Left cardiac atrium (tissue), 4 donors: Measurements from ENCODE around the gene ZBTB46. TPM values are rescaled to one million over a fixed set of nuclear protein-coding genes. Genes with fewer than 3 reads are reported as not detected.

ENCODE experiments used
- ATAC-seq, 2 donors: fragments of 200-7000 bp; cut with Tn5 transposase; one replicate each; pipeline ENCODE4 v1.9.1; 2020; ENCODE audit warnings: mild to moderate bottlenecking in 2 of 2, moderate library complexity in 2 of 2
- DNase-seq: peaks from one replicate; pipeline ENCODE4 v3.0.0-alpha.2; 2020
- intact Hi-C, 2 donors: fragments of 100-400 bp; cut with DNase I; formaldehyde crosslinking; loops; one replicate each; pipeline versions ENCODE4 v1.14.1 to v1.15.1; 2022 to 2023
- total RNA-seq, 2 donors: library from RNA; stranded (reverse); fragmentation: NEBNext Ultra II Directional; extraction: Animal tissue kit (Norgen Biotek cat#: 25700); gene quantifications; one replicate each; pipeline ENCODE4 v1.2.1, GENCODE V29; 2021
- donor health status: DM: no; HTN: yes; CAD: no.
- donor health status: DM: no; HTN: yes; CAD: no; lungs with severe emphysema.
- donor health status: DM: yes; HTN: yes; CAD: no.
- donor health status: Dilated cardiomyopathy.

The ZBTB46 gene
- total RNA-seq, 2 donors from 2014 or later = 12.7 to 17.0 TPM

GRCh38 chr20:63745424-63745805 is 85.6 kb downstream of the ZBTB46 start:
- DNase-seq = no peak
- intact Hi-C loops = no loop called here

GRCh38 chr20:63744574-63745423 is 86.3 kb downstream of the ZBTB46 start:
- intact Hi-C loops = no loop called here

More at GRCh38 chr20:63745424-63745805, 85.6 kb downstream of the ZBTB46 start:
- ATAC-seq = no peak

GRCh38 chr20:63744158-63744557 is 86.9 kb downstream of the ZBTB46 start:
- ATAC-seq (no peak), DNase-seq (no peak)
- intact Hi-C loops = no loop called here

More at GRCh38 chr20:63744574-63745423, 86.3 kb downstream of the ZBTB46 start:
- ATAC-seq (no peak), DNase-seq (no peak)

- ATAC-seq = no peak
- no peak for DNase-seq
- intact Hi-C loops = no loop called here
Observed at GRCh38 chr20:63743210-63743970, 87.7 kb downstream of the ZBTB46 start.

GRCh38 chr20:63742381-63743024 is 88.6 kb downstream of the ZBTB46 start:
- ATAC-seq (no peak), DNase-seq (no peak)
- intact Hi-C loops = no loop called here

- ATAC-seq (no peak), DNase-seq (no peak)
- intact Hi-C loops = no loop called here
Observed at GRCh38 chr20:63741676-63742380, 89.2 kb downstream of the ZBTB46 start.

- intact Hi-C loops = no loop called here
- ATAC-seq = no peak
- DNase-seq = no peak
Observed at GRCh38 chr20:63741354-63741675, 89.7 kb downstream of the ZBTB46 start.

GRCh38 chr20:63740627-63741353 is 90.3 kb downstream of the ZBTB46 start:
- ATAC-seq (peak; percentile 75 to 80), DNase-seq (peak; percentile 93)
- intact Hi-C loops = no loop called here

GRCh38 chr20:63740070-63740626 is 90.9 kb downstream of the ZBTB46 start:
- intact Hi-C loops = no loop called here
- ATAC-seq (peak; percentile 1 to 20), DNase-seq (peak; percentile 60)

GRCh38 chr20:63739130-63740069 is 91.7 kb downstream of the ZBTB46 start, which contains the start of gene SLC2A4RG:
SLC2A4RG (plus strand) TSS chr20:63739776; CDS start chr20:63739913, 137 bp downstream.
- intact Hi-C loops = no loop called here
- ATAC-seq (peak; percentile 63 to 73), DNase-seq (peak; percentile 82)

- DNase-seq (peak; percentile 77), ATAC-seq (peak; percentile 26 to 28)
- intact Hi-C loops = no loop called here
Observed at GRCh38 chr20:63738687-63739129, 92.4 kb downstream of the ZBTB46 start.

GRCh38 chr20:63737945-63738686 is 92.9 kb downstream of the ZBTB46 start:
- ATAC-seq = no peak
- DNase-seq = no peak
- intact Hi-C loops = no loop called here

- intact Hi-C loops = no loop called here
Observed at GRCh38 chr20:63737695-63737944, 93.4 kb downstream of the ZBTB46 start.

GRCh38 chr20:63736893-63737694 is 94.0 kb downstream of the ZBTB46 start:
- intact Hi-C loops = no loop called here
- DNase-seq = no peak
- no peak for ATAC-seq

More at GRCh38 chr20:63737695-63737944, 93.4 kb downstream of the ZBTB46 start:
- ATAC-seq = no peak
- DNase-seq = no peak

GRCh38 chr20:63735859-63736718 is 95.0 kb downstream of the ZBTB46 start, which contains the start of gene LIME1:
LIME1 (plus strand) TSS chr20:63736664; CDS start chr20:63737550, 886 bp downstream.
- DNase-seq = no peak
- intact Hi-C loops = no loop called here
- no peak for ATAC-seq
